ENCODE data around the gene AACS. TPM values are rescaled to one million over a fixed set of nuclear protein-coding genes. Genes with fewer than 3 reads are reported as not detected.

The AACS gene, protein sequence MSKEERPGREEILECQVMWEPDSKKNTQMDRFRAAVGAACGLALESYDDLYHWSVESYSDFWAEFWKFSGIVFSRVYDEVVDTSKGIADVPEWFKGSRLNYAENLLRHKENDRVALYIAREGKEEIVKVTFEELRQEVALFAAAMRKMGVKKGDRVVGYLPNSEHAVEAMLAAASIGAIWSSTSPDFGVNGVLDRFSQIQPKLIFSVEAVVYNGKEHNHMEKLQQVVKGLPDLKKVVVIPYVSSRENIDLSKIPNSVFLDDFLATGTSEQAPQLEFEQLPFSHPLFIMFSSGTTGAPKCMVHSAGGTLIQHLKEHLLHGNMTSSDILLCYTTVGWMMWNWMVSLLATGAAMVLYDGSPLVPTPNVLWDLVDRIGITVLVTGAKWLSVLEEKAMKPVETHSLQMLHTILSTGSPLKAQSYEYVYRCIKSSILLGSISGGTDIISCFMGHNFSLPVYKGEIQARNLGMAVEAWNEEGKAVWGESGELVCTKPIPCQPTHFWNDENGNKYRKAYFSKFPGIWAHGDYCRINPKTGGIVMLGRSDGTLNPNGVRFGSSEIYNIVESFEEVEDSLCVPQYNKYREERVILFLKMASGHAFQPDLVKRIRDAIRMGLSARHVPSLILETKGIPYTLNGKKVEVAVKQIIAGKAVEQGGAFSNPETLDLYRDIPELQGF
- 34.6 and 37.3 TPM in 2 replicates for total RNA-seq (2013; cell fraction: nucleolus; rRNA removed)
- total RNA-seq (2014; rRNA removed), result 20.8 and 23.7 TPM in 2 replicates
- 12.0 TPM in 2 replicates for total RNA-seq (2014; rRNA removed; fragmentation: Illumina TruSeq; extraction: Trizol)
- 31.8 and 34.0 TPM in 2 replicates for total RNA-seq (2021)
- polyA plus RNA-seq (2011; ENCODE audit: low read depth), result 13.1 TPM
- polyA plus RNA-seq (2011; rRNA removed), result 11.2 and 14.8 TPM in 2 replicates
- 15.5 and 18.3 TPM in 2 replicates for polyA plus RNA-seq (2011; cell fraction: cytosol; rRNA removed)
- polyA plus RNA-seq (2011; cell fraction: nucleus; rRNA removed), result 35.1 and 45.5 TPM in 2 replicates
- 18.4 and 21.6 TPM in 2 replicates for polyA plus RNA-seq (2012)
- 9.9 and 20.6 TPM in 2 replicates for polyA plus RNA-seq (2014; fragmentation: Illumina TruSeq; extraction: Trizol)
- 10 to 100 TPM; 10.1 to 13.6 TPM for polyA plus RNA-seq (2014; fragmentation: Nextera tagmentation; extraction: Ambion mirVana)
- polyA plus RNA-seq (2014; rRNA removed), result 20.5 and 21.5 TPM in 2 replicates
- 10 to 100 TPM; 24.9 to 29.5 TPM for polyA plus RNA-seq (2016; fragmentation: Nextera tagmentation; extraction: Ambion mirVana)
- 24.7 and 25.5 TPM in 2 replicates for polyA minus RNA-seq (2011; rRNA and poly(A)+ RNA removed)
- polyA minus RNA-seq (2011; cell fraction: cytosol; rRNA and poly(A)+ RNA removed), result 7.9 and 9.4 TPM in 2 replicates
- polyA minus RNA-seq (2011; cell fraction: nucleus; rRNA and poly(A)+ RNA removed), result 10.2 and 21.0 TPM in 2 replicates
- percentile 63 among the genes with signal in this experiment for Bru-seq, nascent RNA
- BruChase-seq, experiment 1, labeled RNA remaining after a 6-hour chase, result percentile 72 among the genes with signal in this experiment
- BruChase-seq, experiment 2, labeled RNA remaining after a 2-hour chase, result percentile 68 among the genes with signal in this experiment
- long read RNA-seq, experiment 1, transcript AACS-201 (18 exons, 3,316 nt), result major isoform, 6 of 9 reads
- long read RNA-seq, experiment 1, partial matches to known transcripts, result 1 of 9 reads
- long read RNA-seq, experiment 1, other reads (novel, unspliced or antisense), result 2 of 9 reads
- long read RNA-seq, experiment 2, partial matches to known transcripts, result 16 of 28 reads
- long read RNA-seq, experiment 2, other reads (novel, unspliced or antisense), result 10 of 28 reads

DNA sequence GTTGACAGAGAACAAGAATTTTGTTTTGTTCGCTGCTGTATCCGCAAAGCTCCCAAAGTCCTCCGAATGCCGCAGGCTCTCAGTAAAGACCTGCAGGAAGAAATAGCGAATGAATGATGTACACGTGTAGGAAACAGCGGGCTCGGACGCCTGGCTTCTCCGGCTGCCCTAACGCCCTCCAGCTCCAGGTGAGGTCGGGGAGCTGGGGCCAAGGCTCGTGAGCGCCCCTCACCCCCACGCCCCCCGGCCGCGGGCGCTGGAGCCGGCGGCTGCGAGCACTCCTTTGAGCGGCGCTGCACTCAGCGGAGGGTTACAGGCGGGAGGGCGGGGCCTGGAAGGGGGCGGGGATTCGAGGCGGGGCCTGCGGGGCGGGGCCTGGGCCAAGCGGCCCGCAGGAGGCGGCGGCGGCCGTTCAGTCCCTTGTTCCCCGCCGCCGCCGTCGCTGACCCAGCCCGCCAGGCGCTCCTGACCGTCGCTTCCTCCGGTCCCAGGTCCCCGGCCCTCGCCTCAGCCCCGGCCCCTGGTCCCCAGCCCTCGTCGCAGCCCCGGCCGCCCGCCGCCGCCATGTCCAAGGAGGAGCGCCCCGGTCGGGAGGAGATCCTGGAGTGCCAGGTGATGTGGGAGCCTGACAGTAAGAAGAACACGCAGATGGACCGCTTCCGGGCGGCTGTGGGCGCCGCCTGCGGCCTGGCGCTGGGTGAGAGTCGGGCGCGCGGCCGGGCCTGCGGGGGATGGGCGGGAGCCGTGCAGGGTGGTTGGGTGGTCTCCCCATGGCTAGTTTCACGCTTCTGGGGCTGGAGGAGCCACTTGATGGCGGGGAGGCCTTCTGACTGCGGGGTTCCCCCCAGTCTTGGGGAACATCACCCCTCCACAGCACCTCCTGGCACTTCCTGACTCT lies at the start of gene AACS:
TSS of gene AACS (plus strand) at position 415 of the 898 bp plus-strand sequence. CDS start at position 565, 150 bp downstream.
- Histone ChIP-seq H3K27ac (ENCODE audit: control insufficient read depth, insufficient read depth) (peak within 1 kb of the TSS; percentile 54), H3K9ac (ENCODE audit: control insufficient read depth, insufficient read depth, low read length) (peak within 1 kb of the TSS; percentile 70), H3K9me3 (replicated peaks; ENCODE audit: control insufficient read depth, insufficient read depth, low read length) (no peaks in the 10 kb centered on the region), H3K36me3 (ENCODE audit: control insufficient read depth in 2 of 2, insufficient read depth in 2 of 2, low read length in 1 of 2) (peaks cover 0 to 3% of the 10 kb centered on the region in 2 experiments; a peak in 1 of 4 replicates), H3K27me3 (replicated peaks in 1 of 2; ENCODE audit: control insufficient read depth in 2 of 2, insufficient read depth in 2 of 2, low read length in 1 of 2) (peaks cover 0 to 2% of the 10 kb centered on the region in 2 experiments; a peak in 1 of 4 replicates), H4K20me1 (ENCODE audit: control insufficient read depth, insufficient read depth) (no peaks in the 10 kb centered on the region), H3K4me2 (ENCODE audit: control insufficient read depth, insufficient read depth) (peak within 1 kb of the TSS; percentile 97), H3K4me1 (ENCODE audit: control insufficient read depth, insufficient read depth, low read length) (no peaks in the 10 kb centered on the region; the same call in 1 of the 2 replicates), H3K4me3 (peak within 1 kb of the TSS; percentile 94), H3K79me2 (ENCODE audit: control insufficient read depth, insufficient read depth, low read length) (peaks cover 16% of the 10 kb centered on the region), H2AFZ (ENCODE audit: control insufficient read depth, low read depth, low read length) (peak within 1 kb of the TSS; percentile 79)
- ChIA-PET POLR2A (interaction anchor here (0.7 to 0.8 kb wide), 2 partner anchors 14 to 238 kb away, joined by 3 read pairs; no protein-coding TSS in a partner anchor), RAD21 (ENCODE audit: unreplicated experiment) (interaction anchor here (0.8 kb wide), 1 partner anchor 125 kb away, joined by 4 read pairs; no protein-coding TSS in a partner anchor), CTCF (no interaction called here), SMC1A (ENCODE audit: uncharacterized antibody, unreplicated experiment) (interaction anchor here (0.6 kb wide), 1 partner anchor 138 kb away, joined by 3 read pairs; no protein-coding TSS in a partner anchor)
- FAIRE-seq (no peak), DNase-seq (ENCODE audit: low read depth, low spot score) (no peak), ATAC-seq (peak; percentile 97)
- in situ Hi-C loops (cut with MboI), result no loop called here
- WGBS (ENCODE audit: insufficient coverage, insufficient replicate concordance, low lambda C conversion rate, missing lambda C conversion rate), result under 1% methylated on average over 62 of the region's 80 CpGs
- TSS peak; percentile 72 for BruUV-seq (replicated peaks)
- intact Hi-C loops (cut with micrococcal nuclease; ENCODE audit: unreplicated experiment), result loop anchor here (1.0 kb wide), 1 partner anchor 16 kb away; no protein-coding TSS in a partner anchor
- TF ChIP-seq, protein P1, sequence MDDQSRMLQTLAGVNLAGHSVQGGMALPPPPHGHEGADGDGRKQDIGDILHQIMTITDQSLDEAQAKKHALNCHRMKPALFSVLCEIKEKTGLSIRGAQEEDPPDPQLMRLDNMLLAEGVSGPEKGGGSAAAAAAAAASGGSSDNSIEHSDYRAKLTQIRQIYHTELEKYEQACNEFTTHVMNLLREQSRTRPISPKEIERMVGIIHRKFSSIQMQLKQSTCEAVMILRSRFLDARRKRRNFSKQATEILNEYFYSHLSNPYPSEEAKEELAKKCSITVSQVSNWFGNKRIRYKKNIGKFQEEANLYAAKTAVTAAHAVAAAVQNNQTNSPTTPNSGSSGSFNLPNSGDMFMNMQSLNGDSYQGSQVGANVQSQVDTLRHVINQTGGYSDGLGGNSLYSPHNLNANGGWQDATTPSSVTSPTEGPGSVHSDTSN (IDR thresholded peaks at IDR 0.05; ENCODE audit: insufficient replicate concordance, low read depth, low read length), result peak; percentile 61
- TF ChIP-seq NR2C1 (IDR thresholded peaks at IDR 0.05) (no peak), EZH2 (IDR thresholded peaks at IDR 0.05; ENCODE audit: borderline replicate concordance, control insufficient read depth, low read depth, low read length) (no peak), SMAD5 (IDR thresholded peaks at IDR 0.05; ENCODE audit: low read depth) (no peak), POU2F2 (IDR thresholded peaks at IDR 0.05; ENCODE audit: borderline replicate concordance, low read depth, low read length) (no peak), RFX5 (IDR thresholded peaks at IDR 0.05; ENCODE audit: low read depth, low read length) (no peak), TCF3 (IDR thresholded peaks at IDR 0.05; ENCODE audit: borderline replicate concordance, insufficient read depth, low read depth, low read length) (no peak), STAT1 (conservative IDR thresholded peaks at IDR 0.05) (no peak)
- TF ChIP-seq, protein P2, sequence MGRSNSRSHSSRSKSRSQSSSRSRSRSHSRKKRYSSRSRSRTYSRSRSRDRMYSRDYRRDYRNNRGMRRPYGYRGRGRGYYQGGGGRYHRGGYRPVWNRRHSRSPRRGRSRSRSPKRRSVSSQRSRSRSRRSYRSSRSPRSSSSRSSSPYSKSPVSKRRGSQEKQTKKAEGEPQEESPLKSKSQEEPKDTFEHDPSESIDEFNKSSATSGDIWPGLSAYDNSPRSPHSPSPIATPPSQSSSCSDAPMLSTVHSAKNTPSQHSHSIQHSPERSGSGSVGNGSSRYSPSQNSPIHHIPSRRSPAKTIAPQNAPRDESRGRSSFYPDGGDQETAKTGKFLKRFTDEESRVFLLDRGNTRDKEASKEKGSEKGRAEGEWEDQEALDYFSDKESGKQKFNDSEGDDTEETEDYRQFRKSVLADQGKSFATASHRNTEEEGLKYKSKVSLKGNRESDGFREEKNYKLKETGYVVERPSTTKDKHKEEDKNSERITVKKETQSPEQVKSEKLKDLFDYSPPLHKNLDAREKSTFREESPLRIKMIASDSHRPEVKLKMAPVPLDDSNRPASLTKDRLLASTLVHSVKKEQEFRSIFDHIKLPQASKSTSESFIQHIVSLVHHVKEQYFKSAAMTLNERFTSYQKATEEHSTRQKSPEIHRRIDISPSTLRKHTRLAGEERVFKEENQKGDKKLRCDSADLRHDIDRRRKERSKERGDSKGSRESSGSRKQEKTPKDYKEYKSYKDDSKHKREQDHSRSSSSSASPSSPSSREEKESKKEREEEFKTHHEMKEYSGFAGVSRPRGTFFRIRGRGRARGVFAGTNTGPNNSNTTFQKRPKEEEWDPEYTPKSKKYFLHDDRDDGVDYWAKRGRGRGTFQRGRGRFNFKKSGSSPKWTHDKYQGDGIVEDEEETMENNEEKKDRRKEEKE (IDR thresholded peaks at IDR 0.05), result no peak
